Suprapubic skin (tissue), 4 donors: ENCODE measurements around the gene GPX2. TPM values are rescaled to one million over a fixed set of nuclear protein-coding genes. Genes with fewer than 3 reads are reported as not detected.
A peak's percentile ranks its signal among the peaks of the same experiment; 100 is the strongest.

Source experiments
- DNase-seq, 2 donors: peaks; one replicate each; pipeline ENCODE4 v3.0.0-alpha.2; 2019; ENCODE audit warnings: low spot score in 2 of 2
- H3K27ac ChIP-seq: fragments of 200-600 bp; sonication (generic); one replicate; pipeline ENCODE4 v1.5.1; 2019
- H3K27me3 ChIP-seq: fragments of 200-600 bp; sonication (generic); one replicate; pipeline ENCODE4 v1.5.1; 2019
- H3K36me3 ChIP-seq: fragments of 200-600 bp; sonication (generic); one replicate; pipeline ENCODE4 v1.5.1; 2019
- H3K4me1 ChIP-seq: fragments of 200-600 bp; sonication (generic); one replicate; pipeline ENCODE4 v1.5.1; 2019
- H3K4me3 ChIP-seq: fragments of 200-600 bp; sonication (generic); one replicate; pipeline ENCODE4 v1.5.1; 2019; ENCODE audit warnings: mild to moderate bottlenecking
- H3K9me3 ChIP-seq: fragments of 200-600 bp; sonication (generic); one replicate; pipeline ENCODE4 v1.5.1; 2019
- EP300 ChIP-seq: sonication (generic); formaldehyde crosslinking; IDR thresholded peaks from one replicate; pipeline ENCODE4 v1.6.1; 2017; ENCODE audit warnings: antibody characterized with exemption
- POLR2A ChIP-seq, 2 donors: fragments of 450-650 bp; IDR thresholded peaks; one replicate each; pipeline ENCODE4 v1.6.1; 2017; ENCODE audit warnings: antibody characterized with exemption in 2 of 2, mild to moderate bottlenecking in 2 of 2, moderate library complexity in 2 of 2
- POLR2AphosphoS5 ChIP-seq, 3 donors: sonication (generic); formaldehyde crosslinking; IDR thresholded peaks; one replicate each; pipeline ENCODE4 v1.6.1; 2017; ENCODE audit warnings: antibody characterized with exemption in 3 of 3
- WGBS: methylation state at CpG from one replicate; pipeline ENCODE4 v1.1.5; 2018; 5-methylcytosine and 5-hydroxymethylcytosine counted together
- total RNA-seq, 4 donors: library from RNA; depleted of rRNA; stranded (reverse); fragments of >200 nt; gene quantifications; one replicate each; pipeline ENCODE4 v1.1.0, GENCODE V29; 2016
- TF ChIP-seq, protein P1 (sequence below), 2 donors: fragments of 200-600 bp in 1 of 2; fragments of 450-650 bp in 1 of 2; sonication (generic) in 1 of 2; IDR thresholded peaks; one replicate each; pipeline ENCODE4 v1.5.1; 2016 to 2019; ENCODE audit warnings: antibody characterized with exemption in 2 of 2, mild to moderate bottlenecking in 1 of 2, moderate library complexity in 1 of 2

GPX2 gene
- total RNA-seq, 4 donors from 2014 or later = 10.0 to 65.0 (median 27.6) TPM

DNA sequence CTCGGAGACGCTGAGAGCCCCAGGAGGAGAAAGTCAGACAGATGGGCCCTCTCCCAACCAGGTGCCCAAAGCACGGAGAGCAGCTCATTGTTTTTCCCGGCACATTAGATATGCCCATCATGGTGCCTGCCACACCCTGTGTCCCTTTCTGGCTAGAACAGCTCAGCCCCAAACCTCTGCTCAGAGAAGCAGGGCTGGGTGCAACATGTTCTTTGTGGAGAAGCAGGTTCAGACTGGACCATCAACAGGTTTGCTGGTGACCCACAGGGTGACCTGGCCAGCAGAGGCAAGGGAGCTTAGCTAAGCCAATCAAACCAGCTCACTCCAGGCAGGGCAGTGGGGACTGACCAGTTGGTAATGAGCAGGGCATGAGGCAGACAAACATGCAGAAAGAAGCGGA lies 16.2 kb upstream of the GPX2 start:
- no peaks in the 10 kb centered on the region for H3K27me3 ChIP-seq
- WGBS = 71% methylated on average over 4 of the region's 5 CpGs
- H3K27ac ChIP-seq = peak overlapping the region; percentile 10
- TF ChIP-seq POLR2A (IDR thresholded peaks at IDR 0.05) (no peak), POLR2AphosphoS5 (IDR thresholded peaks at IDR 0.05) (no peak), EP300 (no peak)
- TF ChIP-seq, protein P1, sequence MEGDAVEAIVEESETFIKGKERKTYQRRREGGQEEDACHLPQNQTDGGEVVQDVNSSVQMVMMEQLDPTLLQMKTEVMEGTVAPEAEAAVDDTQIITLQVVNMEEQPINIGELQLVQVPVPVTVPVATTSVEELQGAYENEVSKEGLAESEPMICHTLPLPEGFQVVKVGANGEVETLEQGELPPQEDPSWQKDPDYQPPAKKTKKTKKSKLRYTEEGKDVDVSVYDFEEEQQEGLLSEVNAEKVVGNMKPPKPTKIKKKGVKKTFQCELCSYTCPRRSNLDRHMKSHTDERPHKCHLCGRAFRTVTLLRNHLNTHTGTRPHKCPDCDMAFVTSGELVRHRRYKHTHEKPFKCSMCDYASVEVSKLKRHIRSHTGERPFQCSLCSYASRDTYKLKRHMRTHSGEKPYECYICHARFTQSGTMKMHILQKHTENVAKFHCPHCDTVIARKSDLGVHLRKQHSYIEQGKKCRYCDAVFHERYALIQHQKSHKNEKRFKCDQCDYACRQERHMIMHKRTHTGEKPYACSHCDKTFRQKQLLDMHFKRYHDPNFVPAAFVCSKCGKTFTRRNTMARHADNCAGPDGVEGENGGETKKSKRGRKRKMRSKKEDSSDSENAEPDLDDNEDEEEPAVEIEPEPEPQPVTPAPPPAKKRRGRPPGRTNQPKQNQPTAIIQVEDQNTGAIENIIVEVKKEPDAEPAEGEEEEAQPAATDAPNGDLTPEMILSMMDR (IDR thresholded peaks at IDR 0.05) = no peak
- H3K9me3 ChIP-seq = no peaks in the 10 kb centered on the region
- no peak overlapping the region for H3K4me3 ChIP-seq
- DNase-seq = no peak
- no peaks in the 10 kb centered on the region for H3K36me3 ChIP-seq
- peaks cover 51% of the 10 kb centered on the region for H3K4me1 ChIP-seq

DNA sequence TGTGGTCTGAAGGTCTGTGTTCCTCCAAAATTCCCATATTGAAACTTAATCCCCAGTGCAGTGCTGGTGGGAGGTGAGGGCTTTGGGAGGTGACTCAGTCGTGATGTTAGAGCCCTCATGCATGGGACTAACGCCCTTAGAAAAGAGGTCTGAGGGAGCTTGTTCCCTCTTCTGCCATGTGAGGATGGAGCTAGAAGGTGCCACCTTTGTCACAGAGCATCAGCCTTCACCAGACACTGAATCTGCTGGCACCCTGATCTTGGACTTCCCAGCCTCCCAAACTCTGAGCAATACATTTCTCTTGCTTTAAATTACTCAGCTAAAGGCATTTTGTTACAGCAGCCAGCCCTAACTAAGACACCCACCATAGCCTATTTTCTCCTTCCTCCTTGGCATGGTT lies 15.7 kb upstream of the GPX2 start:
- no peak for DNase-seq
- H3K4me3 ChIP-seq = no peak overlapping the region
- H3K27ac ChIP-seq = peak overlapping the region; percentile 10
- H3K4me1 ChIP-seq = peaks cover 51% of the 10 kb centered on the region
- WGBS = 100% methylated on average over 2 of the region's 2 CpGs
- H3K27me3 ChIP-seq = no peaks in the 10 kb centered on the region
- no peak for TF ChIP-seq EP300
- TF ChIP-seq POLR2AphosphoS5 (IDR thresholded peaks at IDR 0.05) = no peak
- TF ChIP-seq, protein P1 (IDR thresholded peaks at IDR 0.05) = no peak
- no peaks in the 10 kb centered on the region for H3K36me3 ChIP-seq
- H3K9me3 ChIP-seq = no peaks in the 10 kb centered on the region

DNA sequence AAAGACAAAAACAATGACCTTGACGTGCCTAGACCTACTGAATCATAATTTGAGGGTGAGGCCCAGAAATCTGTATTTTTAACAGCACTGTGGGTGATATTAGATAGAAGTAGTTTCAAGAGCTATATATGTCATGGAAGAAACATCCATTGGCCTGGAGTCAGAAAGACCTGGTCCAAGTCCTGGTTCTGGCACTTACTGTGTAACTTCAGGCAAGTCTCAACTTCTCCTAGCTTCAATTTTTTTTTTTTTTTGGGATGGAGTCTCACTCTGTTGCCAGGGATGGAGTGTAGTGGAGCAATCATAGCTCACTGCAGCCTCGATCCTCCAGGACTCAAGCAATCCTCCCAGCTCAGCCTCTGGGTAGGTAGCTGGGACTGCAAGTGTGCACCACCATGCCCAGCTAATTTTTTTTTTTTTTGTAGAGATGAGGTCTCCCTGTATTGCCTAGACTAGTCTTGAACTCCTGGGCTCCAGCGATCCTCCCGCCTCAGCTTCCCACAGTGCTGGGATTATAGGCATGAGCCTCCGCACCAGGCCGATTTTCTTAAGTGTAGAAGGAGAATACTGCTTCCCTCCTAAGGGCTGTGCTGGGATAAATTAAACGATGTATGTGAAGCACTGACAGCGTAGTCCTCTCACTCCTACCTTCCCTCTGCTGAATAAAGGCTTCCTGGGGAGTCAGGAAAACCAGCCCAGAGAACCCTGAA lies 14.3 kb upstream of the GPX2 start:
- DNase-seq = peak; percentile 34 to 38
- Histone ChIP-seq H3K4me3 (no peak overlapping the region), H3K27me3 (no peaks in the 10 kb centered on the region), H3K36me3 (no peaks in the 10 kb centered on the region), H3K9me3 (no peaks in the 10 kb centered on the region), H3K4me1 (peaks cover 51% of the 10 kb centered on the region), H3K27ac (no peak overlapping the region)
- TF ChIP-seq POLR2A (IDR thresholded peaks at IDR 0.05) (no peak), EP300 (no peak), POLR2AphosphoS5 (IDR thresholded peaks at IDR 0.05) (no peak)
- TF ChIP-seq, protein P1 (IDR thresholded peaks at IDR 0.05) = no peak
- WGBS = 74% methylated on average over 8 of the region's 8 CpGs

DNA sequence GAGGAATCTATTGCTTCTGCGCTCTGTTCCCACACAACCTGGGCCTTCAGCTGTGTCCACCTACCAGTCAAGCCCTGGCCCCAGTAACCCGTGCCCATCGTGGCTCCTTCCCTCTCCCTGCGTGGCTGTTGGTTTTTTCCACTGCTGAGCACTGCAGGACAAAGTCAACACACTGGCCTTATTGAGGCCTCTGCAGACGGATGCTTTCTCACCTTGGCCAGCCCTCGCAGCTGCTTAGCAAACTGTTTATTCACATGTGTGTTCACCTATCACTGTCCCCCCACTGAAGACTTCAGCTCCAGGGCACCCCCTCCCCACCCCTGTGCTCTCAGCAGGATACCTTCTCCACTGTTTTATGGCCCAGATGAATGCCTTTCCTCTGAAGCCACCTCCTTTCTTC lies 12.8 kb upstream of the GPX2 start:
- Histone ChIP-seq H3K4me1 (peaks cover 39% of the 10 kb centered on the region), H3K4me3 (no peak overlapping the region), H3K36me3 (peaks cover 7% of the 10 kb centered on the region), H3K27me3 (no peaks in the 10 kb centered on the region), H3K9me3 (no peaks in the 10 kb centered on the region), H3K27ac (no peak overlapping the region)
- WGBS = 86% methylated on average over 6 of the region's 6 CpGs
- TF ChIP-seq, protein P1 (IDR thresholded peaks at IDR 0.05) = no peak
- TF ChIP-seq POLR2AphosphoS5 (IDR thresholded peaks at IDR 0.05) (no peak), POLR2A (IDR thresholded peaks at IDR 0.05) (no peak), EP300 (no peak)
- DNase-seq = peak; percentile 44 to 69

DNA sequence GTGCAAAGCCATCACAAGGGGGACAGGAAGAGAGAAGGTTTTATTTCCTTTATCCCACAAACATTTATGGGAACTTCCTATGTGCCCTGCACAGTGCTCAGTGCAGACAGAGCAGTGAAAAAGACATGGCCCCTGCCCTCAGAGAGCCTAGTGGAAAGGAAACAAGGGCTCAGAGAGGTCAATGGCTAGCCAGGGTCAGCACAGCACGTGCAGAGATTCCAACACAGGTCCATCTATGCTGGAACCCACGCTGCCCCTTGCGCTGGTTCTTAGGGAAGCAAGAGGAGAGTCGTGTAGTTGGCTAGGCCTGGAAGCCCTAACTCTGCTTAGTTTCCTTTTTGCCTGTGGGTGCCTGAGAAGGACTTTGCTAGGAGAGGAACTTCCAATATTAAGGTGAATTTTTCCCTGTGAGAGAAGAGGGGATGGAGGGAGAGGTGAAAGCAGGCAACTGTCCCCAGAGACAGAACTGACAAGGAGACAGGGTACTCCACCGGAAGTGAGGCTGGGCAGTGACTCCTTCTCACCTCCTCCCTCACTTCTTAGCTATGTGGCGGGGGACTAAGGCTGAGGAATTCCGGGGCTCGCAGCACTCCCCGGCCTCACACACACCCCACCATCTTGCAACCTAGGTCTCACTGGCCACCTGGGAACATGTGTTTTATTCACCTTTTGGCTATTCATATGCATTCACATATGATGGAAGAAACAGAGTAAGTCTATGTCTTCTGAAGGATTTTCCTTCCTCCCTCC lies 12.1 kb upstream of the GPX2 start:
- H3K4me1 ChIP-seq = peaks cover 33% of the 10 kb centered on the region
- TF ChIP-seq EP300 (no peak), POLR2AphosphoS5 (IDR thresholded peaks at IDR 0.05) (no peak), POLR2A (IDR thresholded peaks at IDR 0.05) (no peak)
- TF ChIP-seq, protein P1 (IDR thresholded peaks at IDR 0.05) = no peak
- no peaks in the 10 kb centered on the region for H3K9me3 ChIP-seq
- no peak overlapping the region for H3K4me3 ChIP-seq
- 92% methylated on average over 9 of the region's 9 CpGs for WGBS
- peak; percentile 26 to 50 for DNase-seq
- peaks cover 7% of the 10 kb centered on the region for H3K36me3 ChIP-seq
- no peak overlapping the region for H3K27ac ChIP-seq
- H3K27me3 ChIP-seq = no peaks in the 10 kb centered on the region
